ENCODE data around the gene A3GALT2. TPM values are rescaled to one million over a fixed set of nuclear protein-coding genes. Genes with fewer than 3 reads are reported as not detected.
A peak's percentile ranks its signal among the peaks of the same experiment; 100 is the strongest.

The A3GALT2 gene
- polyA plus RNA-seq, 2 of the 4 experiments (the other 2 are of a cell fraction): not detected

DNA sequence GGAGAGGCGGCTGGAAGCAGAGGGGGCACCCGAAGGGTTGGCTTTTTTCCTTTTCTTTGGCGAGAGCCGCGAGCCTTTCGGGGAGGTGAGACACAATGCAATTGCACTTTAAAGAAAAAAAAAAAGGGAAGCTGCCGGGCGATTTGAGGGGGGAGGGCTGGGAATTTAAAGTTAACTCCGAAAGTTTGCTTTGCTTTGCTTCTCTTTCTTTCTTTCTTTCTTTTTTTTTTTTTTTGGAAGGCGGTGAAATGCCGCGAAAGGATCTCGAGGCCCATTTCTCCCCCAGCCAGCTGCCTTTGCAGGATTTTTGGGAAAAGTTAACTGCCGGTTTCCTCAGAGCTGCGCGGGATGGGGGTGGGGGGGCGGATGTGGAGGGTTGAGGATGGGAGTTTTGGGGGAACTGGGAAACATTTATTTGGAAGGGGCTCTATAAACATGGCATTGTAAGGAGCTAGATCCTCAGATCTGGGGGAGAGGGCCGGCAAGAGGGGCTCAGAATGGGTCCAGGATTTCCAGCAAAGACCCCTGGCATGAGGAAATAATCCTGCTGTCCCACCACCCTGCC is 63.6 kb downstream of the A3GALT2 start:
- peak overlapping the region; percentile 86 to 96 for H3K27ac ChIP-seq
- FAIRE-seq: no peak
- 5% methylated on average over 15 of the region's 18 CpGs for WGBS (ENCODE audit: missing lambda C conversion rate)
- CTCF ChIA-PET: interaction anchor here (0.6 to 1.2 kb wide), 2 partner anchors 38 to 211 kb away, joined by 3 to 4 read pairs; no protein-coding TSS in a partner anchor
- peak in 1 of 2 experiments; percentile 6 for DNase-seq (ENCODE audit: low read depth in 1 of 2, low spot score in 1 of 2)
- no peak for TF ChIP-seq RAD21 (conservative IDR thresholded peaks at IDR 0.05 in 1 of 2, IDR thresholded peaks at IDR 0.05 in 1 of 2)
- TF ChIP-seq, protein P1, sequence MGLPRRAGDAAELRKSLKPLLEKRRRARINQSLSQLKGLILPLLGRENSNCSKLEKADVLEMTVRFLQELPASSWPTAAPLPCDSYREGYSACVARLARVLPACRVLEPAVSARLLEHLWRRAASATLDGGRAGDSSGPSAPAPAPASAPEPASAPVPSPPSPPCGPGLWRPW (IDR thresholded peaks at IDR 0.05): no peak
- no peak for TF ChIP-seq HDAC2 (IDR thresholded peaks at IDR 0.05)
- no peak for TF ChIP-seq TFCP2L1 (CRISPR knock-in tag; IDR thresholded peaks at IDR 0.05)
- TF ChIP-seq CHD2 (IDR thresholded peaks at IDR 0.05; ENCODE audit: low read length, partially characterized antibody): no peak
- TF ChIP-seq FOSL2 (IDR thresholded peaks at IDR 0.05): no peak
- no peak for TF ChIP-seq FOSL2 (CRISPR knock-in tag; IDR thresholded peaks at IDR 0.05)
- no peak for TF ChIP-seq JUNB (IDR thresholded peaks at IDR 0.05)
- TF ChIP-seq, protein P2, sequence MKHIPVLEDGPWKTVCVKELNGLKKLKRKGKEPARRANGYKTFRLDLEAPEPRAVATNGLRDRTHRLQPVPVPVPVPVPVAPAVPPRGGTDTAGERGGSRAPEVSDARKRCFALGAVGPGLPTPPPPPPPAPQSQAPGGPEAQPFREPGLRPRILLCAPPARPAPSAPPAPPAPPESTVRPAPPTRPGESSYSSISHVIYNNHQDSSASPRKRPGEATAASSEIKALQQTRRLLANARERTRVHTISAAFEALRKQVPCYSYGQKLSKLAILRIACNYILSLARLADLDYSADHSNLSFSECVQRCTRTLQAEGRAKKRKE (CRISPR knock-in tag; IDR thresholded peaks at IDR 0.05; ENCODE audit: low read depth): no peak
- TF ChIP-seq POLR2AphosphoS2 (conservative IDR thresholded peaks at IDR 0.05; ENCODE audit: low read length): no peak
- no peak for TF ChIP-seq EHMT2 (IDR thresholded peaks at IDR 0.05; ENCODE audit: low read depth)
- TF ChIP-seq, protein P3, sequence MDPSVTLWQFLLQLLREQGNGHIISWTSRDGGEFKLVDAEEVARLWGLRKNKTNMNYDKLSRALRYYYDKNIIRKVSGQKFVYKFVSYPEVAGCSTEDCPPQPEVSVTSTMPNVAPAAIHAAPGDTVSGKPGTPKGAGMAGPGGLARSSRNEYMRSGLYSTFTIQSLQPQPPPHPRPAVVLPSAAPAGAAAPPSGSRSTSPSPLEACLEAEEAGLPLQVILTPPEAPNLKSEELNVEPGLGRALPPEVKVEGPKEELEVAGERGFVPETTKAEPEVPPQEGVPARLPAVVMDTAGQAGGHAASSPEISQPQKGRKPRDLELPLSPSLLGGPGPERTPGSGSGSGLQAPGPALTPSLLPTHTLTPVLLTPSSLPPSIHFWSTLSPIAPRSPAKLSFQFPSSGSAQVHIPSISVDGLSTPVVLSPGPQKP (IDR thresholded peaks at IDR 0.05; ENCODE audit: low read depth, low read length): no peak
- no peak for TF ChIP-seq SMC3 (IDR thresholded peaks at IDR 0.05)
- TF ChIP-seq, protein P4, sequence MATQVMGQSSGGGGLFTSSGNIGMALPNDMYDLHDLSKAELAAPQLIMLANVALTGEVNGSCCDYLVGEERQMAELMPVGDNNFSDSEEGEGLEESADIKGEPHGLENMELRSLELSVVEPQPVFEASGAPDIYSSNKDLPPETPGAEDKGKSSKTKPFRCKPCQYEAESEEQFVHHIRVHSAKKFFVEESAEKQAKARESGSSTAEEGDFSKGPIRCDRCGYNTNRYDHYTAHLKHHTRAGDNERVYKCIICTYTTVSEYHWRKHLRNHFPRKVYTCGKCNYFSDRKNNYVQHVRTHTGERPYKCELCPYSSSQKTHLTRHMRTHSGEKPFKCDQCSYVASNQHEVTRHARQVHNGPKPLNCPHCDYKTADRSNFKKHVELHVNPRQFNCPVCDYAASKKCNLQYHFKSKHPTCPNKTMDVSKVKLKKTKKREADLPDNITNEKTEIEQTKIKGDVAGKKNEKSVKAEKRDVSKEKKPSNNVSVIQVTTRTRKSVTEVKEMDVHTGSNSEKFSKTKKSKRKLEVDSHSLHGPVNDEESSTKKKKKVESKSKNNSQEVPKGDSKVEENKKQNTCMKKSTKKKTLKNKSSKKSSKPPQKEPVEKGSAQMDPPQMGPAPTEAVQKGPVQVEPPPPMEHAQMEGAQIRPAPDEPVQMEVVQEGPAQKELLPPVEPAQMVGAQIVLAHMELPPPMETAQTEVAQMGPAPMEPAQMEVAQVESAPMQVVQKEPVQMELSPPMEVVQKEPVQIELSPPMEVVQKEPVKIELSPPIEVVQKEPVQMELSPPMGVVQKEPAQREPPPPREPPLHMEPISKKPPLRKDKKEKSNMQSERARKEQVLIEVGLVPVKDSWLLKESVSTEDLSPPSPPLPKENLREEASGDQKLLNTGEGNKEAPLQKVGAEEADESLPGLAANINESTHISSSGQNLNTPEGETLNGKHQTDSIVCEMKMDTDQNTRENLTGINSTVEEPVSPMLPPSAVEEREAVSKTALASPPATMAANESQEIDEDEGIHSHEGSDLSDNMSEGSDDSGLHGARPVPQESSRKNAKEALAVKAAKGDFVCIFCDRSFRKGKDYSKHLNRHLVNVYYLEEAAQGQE (IDR thresholded peaks at IDR 0.05): no peak
- TF ChIP-seq CHD4 (IDR thresholded peaks at IDR 0.05; ENCODE audit: borderline replicate concordance): no peak
- TF ChIP-seq NFE2L2 (conservative IDR thresholded peaks at IDR 0.05; ENCODE audit: low read length): no peak
- no peak for TF ChIP-seq SREBF2 (IDR thresholded peaks at IDR 0.05)
- TF ChIP-seq, protein P5, sequence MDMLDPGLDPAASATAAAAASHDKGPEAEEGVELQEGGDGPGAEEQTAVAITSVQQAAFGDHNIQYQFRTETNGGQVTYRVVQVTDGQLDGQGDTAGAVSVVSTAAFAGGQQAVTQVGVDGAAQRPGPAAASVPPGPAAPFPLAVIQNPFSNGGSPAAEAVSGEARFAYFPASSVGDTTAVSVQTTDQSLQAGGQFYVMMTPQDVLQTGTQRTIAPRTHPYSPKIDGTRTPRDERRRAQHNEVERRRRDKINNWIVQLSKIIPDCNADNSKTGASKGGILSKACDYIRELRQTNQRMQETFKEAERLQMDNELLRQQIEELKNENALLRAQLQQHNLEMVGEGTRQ (IDR thresholded peaks at IDR 0.05): no peak
- TF ChIP-seq MAFK (IDR thresholded peaks at IDR 0.05; ENCODE audit: partially characterized antibody): no peak
- no peak for TF ChIP-seq RFX5 (IDR thresholded peaks at IDR 0.05)
- ATAC-seq: no peak
- POLR2A ChIA-PET: interaction anchor here (0.6 to 0.7 kb wide), 4 partner anchors 37 to 482 kb away, joined by 3 to 4 read pairs (median 3); no protein-coding TSS in a partner anchor
- peak overlapping the region; percentile 52 for H3K4me3 ChIP-seq
- H3K4me1 ChIP-seq: peaks cover 21% of the 10 kb centered on the region
- H3K4me2 ChIP-seq: peak overlapping the region; percentile 87
- H3K9me3 ChIP-seq: no peaks in the 10 kb centered on the region

Small RNA genes within 50 kb of the gene (small RNA-seq; reads per million reads assigned to genes)
- 0 reads per million in 6 experiments for gene RN7SKP16

Other genes with a start within 250 kb of the A3GALT2 start
- 1.7 and 1.9 TPM in 2 replicates for gene AZIN2, start 239.9 kb downstream of the A3GALT2 start, polyA plus RNA-seq (2011; rRNA removed)
- gene AZIN2, start 239.9 kb downstream of the A3GALT2 start, polyA plus RNA-seq (2017; fragmentation: RNase III; extraction: RNeasy Plus Mini Kit Qiagen cat#74134 plus additional on column Dnase treatment): 0.83 to 1.6 TPM (median 1.6 TPM) in 3 replicates
- 0.79 and 1.1 TPM in 2 replicates for gene TRIM62, start 139.1 kb downstream of the A3GALT2 start, polyA plus RNA-seq (2011; rRNA removed)
- 1.1 to 1.6 TPM (median 1.5 TPM) in 3 replicates for gene TRIM62, start 139.1 kb downstream of the A3GALT2 start, polyA plus RNA-seq (2017; fragmentation: RNase III; extraction: RNeasy Plus Mini Kit Qiagen cat#74134 plus additional on column Dnase treatment)
- gene ZNF362, start 64.6 kb downstream of the A3GALT2 start, polyA plus RNA-seq (2011; rRNA removed): 4.1 and 4.8 TPM in 2 replicates
- 5.2 to 8.3 TPM (median 7.9 TPM) in 3 replicates for gene ZNF362, start 64.6 kb downstream of the A3GALT2 start, polyA plus RNA-seq (2017; fragmentation: RNase III; extraction: RNeasy Plus Mini Kit Qiagen cat#74134 plus additional on column Dnase treatment)
- 33.2 and 42.3 TPM in 2 replicates for gene PHC2, start 110.0 kb upstream of the A3GALT2 start, polyA plus RNA-seq (2011; rRNA removed)
- 29.9 to 34.8 TPM (median 33.7 TPM) in 3 replicates for gene PHC2, start 110.0 kb upstream of the A3GALT2 start, polyA plus RNA-seq (2017; fragmentation: RNase III; extraction: RNeasy Plus Mini Kit Qiagen cat#74134 plus additional on column Dnase treatment)
- 1.9 and 2.1 TPM in 2 replicates for gene ZSCAN20, start 151.5 kb upstream of the A3GALT2 start, polyA plus RNA-seq (2011; rRNA removed)
- 1.3 to 1.5 TPM (median 1.4 TPM) in 3 replicates for gene ZSCAN20, start 151.5 kb upstream of the A3GALT2 start, polyA plus RNA-seq (2017; fragmentation: RNase III; extraction: RNeasy Plus Mini Kit Qiagen cat#74134 plus additional on column Dnase treatment)

All from A549 (cell line).